ENCODE measurements around the gene AP1M1.

DNA sequence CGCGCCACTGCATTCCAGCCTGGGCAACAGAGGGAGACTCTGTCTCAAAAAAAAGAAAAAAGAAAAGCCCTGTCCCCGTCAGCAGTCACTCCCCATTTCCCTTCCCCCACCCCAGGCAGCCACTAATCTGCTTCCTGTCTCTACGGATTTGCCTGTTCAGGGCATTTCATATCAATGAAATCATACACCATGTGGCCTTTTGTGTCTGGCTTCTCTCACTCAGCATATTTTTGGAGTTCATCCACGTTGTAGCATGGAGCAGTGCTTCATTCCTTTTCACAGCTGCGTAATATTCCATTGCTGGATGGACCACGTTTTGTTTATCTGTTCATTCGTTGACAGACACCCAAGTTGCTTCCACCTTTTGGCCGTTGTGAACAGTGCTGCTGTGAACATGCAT lies 90.8 kb downstream of the AP1M1 start:
- TF ChIP-seq CTCF (IDR thresholded peaks at IDR 0.05; ENCODE audit: insufficient read depth, low read length, poor library complexity, severe bottlenecking) (no peak), EZH2phosphoT487 (conservative IDR thresholded peaks at IDR 0.05; ENCODE audit: low read length) (no peak)

All from SU-DHL-6 (cell line).